HG02870 (cell line): ENCODE measurements around the gene ATF2.
A peak's percentile ranks its signal among the peaks of the same experiment; 100 is the strongest.
"Not testable (repeated sequence)": the region's sequence is repeated elsewhere in the genome, so short reads cannot be mapped to it uniquely, and the experiment has no call there.

Experiments
- ATAC-seq: cut with Tn5 transposase; IDR thresholded peaks from one replicate; pipeline ENCODE4 v1.9.1; 2021; ENCODE audit warnings: mild to moderate bottlenecking, moderate library complexity; ENCODE audit not compliant: unreplicated experiment

The ATF2 gene

DNA sequence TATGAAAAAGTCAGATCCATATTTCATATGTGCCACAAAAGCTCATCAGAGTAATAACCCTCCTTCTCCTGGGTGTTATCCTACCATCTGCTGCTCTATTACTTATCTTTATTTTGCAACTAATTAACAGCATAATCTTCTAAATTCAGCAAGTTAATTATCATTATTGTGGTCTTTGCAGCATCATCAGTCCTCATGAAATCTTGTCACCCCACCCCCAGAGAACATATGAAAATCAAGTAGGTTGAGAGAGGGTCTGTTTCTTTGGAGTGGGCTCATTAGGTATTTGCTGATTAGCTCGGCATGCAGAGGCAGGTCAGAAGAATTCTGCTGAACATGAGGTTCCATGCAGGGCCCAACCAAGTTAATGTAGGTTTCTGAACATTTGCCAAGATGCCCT, 64.8 kb downstream of the ATF2 start:
- ATAC-seq = no peak

DNA sequence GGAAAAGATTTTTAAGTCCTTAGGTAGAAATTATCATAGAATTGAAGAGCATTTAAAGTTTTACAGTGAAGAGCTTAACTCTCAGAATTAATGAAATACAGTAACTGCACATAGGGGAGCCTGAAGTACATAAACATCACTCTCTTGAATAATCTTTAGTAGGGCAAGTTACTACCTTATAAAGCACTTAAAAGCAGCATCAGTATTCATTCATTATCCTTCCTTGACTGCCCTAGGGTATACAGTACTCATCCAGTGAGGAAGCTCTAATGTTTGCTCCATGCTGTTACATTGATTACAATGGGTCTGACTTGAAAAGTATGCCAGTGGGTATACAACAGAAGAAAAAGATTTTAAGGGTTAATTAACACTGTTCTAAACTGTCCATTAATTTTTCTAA, 66.5 kb downstream of the ATF2 start:
- ATAC-seq = no peak

DNA sequence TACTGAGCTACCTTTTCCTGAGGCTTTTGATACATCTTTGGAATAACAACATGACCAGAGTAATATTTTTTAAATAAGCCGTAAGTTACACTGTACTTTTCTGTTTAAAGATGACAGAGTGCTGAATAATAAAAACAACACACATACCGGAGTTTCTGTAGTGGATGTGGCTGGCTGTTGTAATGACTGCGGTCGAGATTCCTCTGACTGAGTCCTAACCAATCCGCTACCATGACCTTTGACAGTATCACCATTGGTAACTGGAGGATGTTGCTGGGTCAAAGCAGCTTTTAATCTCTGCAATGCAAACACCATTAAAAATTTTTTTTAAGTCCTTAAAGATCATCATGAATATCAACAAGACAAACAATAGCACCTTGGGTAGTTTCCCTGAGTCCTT, 70.7 kb downstream of the ATF2 start:
- ATAC-seq = no peak

DNA sequence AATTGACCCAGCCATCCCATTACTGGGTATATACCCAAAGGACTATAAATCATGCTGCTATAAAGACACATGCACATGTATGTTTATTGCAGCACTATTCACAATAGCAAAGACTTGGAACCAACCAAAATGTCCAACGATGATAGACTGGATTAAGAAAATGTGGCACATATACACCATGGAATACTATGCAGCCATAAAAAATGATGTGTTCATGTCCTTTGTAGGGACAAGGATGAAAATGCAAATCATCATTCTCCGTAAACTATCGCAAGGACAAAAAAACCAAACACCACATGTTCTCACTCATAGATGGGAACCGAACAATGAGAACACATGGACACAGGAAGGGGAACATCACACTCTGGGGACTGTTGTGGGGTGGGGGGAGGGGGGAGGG, 83.9 kb downstream of the ATF2 start:
- not testable (repeated sequence) for ATAC-seq

DNA sequence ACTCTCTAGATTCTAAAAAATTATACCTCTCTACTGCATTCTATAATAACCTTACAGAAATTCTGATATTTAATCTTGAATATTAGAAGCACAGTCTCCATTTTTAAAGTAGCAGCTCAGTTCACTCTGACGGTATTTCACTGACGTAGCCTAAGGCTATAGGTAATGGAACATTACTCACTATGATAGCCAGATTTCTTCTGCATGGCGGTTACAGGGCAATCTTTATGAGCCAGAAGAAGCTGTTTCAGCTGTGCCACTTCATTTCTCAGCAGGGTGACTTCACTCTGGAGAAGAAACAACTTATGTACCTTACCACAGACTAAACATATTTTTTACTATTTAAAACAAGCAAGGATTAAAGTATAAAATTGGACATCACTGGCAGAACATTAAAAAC, 87.5 kb downstream of the ATF2 start:
- no peak for ATAC-seq

DNA sequence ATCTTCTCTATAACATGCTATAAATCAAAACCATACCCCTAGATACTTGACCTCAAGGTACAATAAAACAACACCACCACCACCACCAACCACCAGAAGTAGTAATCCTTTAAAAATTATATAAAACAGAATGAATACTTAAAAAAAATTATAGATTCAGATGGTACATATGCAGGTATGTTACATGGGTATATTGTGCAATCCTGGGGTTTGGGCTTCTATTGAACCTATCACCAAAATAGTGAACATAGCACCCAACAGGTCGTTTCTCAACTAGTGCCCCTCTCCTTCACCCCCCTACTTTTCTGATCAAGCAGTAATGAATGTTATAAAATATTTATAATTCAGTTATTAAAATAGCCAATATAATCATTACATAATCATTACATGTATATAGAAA, 91.7 kb downstream of the ATF2 start:
- ATAC-seq = no peak

DNA sequence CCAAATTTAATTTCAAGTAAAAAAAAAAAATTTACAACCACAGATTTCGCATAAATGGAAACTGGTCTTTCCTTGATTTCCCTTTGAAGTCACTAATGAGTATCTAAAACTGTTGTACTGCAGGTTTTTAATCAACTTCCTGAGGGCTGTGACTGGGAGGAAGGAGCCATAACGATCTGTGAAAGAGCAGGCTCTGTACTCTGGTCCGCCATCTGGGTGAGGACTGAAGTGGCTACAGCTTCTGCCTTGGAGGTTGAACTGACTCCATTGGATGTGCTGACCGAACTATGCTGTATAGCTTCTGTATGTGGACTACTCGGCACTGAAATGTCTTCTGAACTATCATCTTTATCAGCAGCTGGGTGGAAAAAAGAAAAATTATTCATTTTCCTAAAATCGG, 93.5 kb downstream of the ATF2 start:
- no peak for ATAC-seq

DNA sequence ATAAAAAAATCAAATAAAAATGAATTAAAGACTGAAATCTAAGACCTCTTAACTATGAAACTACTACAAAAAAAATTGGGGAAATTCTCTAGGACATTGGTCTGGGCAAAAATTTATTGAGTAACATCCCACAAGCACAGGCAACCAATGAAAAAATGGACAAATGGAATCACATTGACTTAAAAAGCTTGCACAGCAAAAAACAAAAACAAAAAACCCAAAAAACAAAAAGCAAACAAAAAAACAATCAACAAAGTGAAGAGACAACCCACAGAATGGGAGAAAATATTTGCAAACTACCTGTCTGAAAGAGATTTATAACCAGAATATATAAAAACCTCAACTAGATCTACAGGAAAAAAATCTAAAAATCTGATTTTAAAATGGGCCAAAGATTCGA, 99.5 kb downstream of the ATF2 start:
- ATAC-seq = no peak

DNA sequence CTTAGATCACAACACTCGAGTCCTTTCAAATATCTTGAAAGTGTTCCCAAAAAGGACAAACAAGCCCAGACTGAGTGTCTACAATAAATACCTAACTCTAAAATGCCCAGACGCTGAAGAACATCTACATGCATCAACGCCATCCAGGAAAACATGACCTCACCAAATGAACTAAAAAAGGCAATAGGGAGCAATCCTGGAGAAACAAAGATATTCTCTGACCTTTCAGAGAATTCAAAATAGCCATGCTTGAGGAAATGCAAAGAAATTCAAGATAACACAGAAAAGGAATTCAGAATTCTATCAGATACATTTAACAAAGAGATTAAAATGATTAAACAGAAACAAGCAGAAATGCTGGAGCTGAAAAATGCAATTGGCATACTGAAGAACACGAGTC, 101.6 kb downstream of the ATF2 start:
- ATAC-seq = no peak

DNA sequence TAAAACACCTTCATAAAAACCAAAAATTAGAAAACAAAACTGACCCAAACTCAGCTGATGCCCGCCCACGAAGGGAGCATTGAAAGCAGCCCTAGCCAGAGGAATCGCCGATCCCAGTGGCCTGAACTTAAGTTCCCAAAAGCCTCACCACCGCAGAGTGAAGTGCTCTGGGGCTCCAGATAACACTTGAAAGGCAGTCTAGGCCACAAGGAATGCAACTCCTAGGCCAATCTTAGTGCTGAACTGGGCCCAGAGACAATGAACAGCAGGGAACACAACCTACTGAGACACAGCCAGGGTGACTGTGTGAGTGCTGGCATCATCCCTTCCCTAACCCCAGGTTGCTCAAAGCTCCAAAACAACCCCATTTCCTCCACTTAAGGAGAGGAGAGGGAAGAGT, 103.2 kb downstream of the ATF2 start:
- no peak for ATAC-seq

DNA sequence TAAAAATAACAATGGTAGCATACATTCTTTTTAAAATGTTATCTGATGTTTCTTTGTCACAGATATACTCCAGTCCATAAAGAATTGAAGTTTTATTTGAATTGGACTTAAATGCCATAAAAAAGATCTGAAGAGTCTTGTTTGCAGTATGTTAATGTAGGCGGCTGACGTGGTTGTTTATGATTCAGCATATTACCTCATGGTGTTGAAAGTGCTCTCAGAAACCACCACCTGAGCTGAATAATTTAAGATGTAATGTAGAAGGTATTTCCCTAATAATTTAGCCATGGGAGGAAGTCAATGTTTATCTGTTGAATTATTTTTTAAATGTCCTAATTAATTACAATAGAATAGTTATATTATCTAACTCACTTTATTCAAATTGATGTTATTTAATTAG, 104.3 kb downstream of the ATF2 start:
- no peak for ATAC-seq

DNA sequence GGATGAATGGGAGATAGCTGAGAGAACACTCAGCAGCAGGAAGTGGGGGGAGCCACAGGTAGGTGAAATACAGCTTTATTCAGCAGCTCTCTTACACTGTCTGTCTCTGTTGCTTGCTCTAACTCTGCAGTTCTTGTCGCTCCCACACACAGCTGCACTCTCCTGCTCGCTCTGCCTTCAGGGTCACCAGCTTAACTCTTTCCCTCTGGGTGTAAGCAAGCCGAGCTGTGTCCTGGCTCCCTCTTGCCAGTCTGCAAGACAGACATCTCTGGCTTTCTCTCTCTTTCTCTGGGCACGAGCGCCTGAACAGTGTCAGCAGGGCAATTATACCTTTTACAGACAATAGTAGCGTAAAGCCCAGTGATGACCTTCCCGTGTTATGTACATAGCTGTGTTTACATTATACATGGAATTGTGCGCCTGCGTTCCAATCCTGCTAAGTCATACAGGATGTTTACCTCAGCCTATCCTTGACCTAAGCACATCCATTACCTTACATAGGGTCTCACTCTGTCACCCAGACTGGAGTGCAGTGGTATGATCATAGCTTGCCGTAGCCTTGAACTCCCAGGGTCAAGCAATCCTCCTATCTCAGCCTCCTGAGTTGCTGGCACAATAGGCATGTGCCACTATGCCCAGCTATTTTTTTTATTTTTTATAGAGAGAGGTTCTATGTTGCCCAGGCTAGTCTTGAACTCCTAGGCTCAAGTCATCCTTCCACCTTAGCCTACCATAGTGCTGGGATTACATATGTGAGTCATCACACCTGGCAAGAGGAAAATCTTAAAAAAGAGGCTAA, 105.0 kb downstream of the ATF2 start:
- no peak for ATAC-seq

DNA sequence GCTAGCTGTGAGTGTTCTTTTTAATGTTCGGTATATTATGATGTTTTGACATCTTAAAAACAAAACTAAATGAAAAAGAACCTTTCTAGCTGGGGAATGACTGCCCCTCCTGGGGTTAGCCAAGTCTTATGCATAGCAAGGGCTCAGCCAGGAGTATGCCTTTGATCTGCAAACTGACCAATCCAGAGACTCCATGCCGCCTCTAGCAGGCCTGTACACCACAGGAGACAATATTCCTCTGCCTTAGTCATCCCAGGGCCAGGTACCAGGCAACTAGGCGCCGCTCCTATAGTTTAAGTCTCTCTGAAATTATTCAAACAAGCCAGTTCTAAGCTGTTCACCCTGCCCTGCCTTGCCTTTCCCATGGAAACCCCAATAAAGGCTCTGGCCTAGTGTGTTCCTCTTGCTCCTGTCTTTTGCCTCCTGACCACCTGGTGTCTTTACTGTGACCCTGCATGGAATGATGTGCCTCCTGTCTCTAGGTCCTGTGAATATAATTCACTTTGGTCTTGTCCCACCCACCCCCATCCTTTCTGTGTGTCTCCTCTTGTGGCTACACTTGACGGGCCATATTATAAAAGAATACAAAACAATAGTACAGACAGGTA, 110.8 kb downstream of the ATF2 start:
- ATAC-seq = no peak

DNA sequence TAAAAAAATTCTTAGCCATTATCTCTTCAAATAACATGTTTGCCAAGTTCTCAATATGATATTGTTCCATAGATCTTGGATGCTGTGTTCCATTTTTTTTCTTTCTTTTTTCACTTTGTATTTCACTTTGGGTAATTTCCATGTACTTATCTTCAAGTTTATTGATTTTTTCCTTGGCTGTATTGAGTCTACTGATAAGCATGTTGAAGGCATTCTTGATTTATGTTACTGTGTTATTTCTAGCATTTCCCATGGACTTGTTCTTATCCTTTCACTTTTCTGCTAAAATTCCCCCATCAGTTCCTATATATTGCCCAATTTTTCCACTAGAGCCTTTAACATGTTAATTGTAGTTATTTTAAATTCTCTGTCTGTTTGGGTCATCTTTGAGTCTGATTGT, 112.0 kb downstream of the ATF2 start:
- no peak for ATAC-seq

DNA sequence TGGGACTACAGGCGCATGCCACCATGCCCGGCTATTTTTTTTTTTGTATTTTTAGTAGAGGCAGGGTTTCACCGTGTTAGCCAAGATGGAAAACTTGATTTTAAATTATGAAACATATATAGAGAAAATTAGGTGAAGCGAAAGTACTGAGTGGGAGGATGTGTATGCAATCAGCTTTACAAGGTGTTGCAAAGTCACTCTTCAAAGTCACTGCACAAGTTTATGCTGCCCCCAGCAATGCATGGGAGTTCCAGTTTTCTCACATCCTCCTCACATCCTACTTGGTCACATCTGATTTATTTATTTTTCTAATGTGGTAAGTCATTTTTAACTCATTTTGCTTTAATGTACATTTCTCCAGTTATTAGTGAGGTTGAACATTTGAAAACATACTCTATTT, 113.7 kb downstream of the ATF2 start:
- peak; percentile 57 for ATAC-seq

DNA sequence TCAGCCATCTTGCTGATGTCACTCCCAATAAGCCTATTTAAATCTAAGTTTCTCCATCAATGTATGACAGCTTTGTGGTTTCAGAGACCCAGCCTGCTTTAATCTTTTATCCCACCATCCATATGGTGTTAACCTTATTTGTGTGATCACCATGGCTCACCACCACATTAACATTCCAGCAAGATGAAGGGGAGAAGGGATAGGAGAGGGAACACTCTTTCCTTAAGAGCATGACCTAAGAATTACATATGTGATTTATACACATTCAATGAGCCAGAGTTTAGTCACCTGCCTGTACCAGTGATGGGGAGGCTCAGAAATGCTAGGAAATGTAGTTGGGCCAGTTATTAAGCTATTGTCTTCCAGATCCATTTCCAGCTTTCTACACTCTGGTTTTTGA, 118.3 kb downstream of the ATF2 start:
- no peak for ATAC-seq

DNA sequence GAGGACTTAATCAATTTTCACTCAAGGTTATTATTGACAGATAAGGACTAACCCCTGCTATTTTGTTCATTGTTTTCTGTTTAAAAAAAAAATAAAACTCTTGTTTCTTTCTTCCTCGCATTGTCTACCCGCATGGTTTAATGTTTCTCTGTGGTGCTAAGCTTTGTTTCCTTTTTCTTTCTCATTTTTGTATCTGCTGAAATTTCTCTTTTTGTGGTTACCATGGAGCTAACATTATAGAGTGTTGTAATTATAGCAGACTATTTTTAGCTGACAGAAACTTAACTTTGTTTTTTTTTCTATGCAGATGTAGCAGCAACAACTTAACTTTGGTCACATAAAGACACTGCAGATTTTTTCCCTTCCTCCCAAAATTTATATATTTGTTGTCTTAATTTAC, 119.7 kb downstream of the ATF2 start:
- ATAC-seq = peak; percentile 75

DNA sequence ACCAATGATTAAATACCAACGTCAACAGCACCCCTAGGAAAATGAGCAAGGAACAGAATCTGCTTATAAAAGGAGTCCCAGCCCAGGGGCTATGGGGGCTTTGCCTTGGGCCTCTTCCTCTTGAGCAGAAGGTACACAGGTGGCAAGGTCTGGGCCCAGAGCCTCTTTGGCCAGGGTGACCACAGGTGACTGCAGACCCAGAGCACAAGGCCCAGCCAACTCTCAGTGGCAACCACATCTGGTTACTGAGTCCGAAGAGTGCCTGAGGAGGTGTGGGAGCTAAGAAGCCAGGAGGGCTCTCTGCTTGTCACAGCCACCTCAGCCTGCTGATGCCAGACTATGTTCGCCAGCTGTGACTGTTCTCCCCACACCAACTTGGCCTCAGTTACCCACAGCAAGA, 128.5 kb downstream of the ATF2 start:
- ATAC-seq = no peak

DNA sequence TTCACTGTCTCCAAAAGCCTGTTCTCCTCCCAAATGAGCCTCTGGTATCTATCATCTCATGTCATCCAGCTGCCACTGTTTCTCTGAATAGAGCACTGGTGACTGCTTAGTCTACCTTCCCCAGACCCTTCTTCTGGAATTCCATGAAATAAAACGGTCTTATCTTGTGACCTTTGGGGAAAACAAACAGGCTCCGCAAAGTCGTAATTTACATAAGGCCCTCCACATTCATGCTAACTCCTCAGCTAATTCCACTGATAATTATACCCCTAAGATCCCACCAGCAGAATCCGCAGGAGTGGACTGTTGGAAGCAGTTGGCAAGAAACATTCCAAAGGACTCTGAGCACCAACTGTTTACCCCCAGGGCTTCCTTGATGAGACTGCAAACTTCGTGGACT, 129.0 kb downstream of the ATF2 start:
- no peak for ATAC-seq

DNA sequence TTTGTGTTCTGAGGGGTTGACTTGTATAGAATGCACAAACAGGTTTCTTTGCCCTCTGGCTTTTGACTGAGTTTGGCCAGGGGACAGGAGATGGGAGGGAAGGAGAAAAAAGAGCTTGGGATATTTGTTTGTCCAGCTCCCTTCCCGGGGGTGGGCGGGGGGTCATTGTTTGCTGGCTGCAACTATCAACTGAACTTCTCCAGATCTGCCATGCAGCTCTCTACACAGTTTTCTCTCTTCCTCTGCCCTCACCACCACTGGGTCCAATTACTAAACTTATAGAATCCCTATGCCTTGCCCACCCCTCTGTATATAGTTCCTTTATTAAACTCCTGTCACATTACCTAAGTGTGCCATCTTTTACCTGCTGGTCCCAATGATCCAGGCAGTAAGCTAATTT, 130.1 kb downstream of the ATF2 start:
- ATAC-seq = no peak

DNA sequence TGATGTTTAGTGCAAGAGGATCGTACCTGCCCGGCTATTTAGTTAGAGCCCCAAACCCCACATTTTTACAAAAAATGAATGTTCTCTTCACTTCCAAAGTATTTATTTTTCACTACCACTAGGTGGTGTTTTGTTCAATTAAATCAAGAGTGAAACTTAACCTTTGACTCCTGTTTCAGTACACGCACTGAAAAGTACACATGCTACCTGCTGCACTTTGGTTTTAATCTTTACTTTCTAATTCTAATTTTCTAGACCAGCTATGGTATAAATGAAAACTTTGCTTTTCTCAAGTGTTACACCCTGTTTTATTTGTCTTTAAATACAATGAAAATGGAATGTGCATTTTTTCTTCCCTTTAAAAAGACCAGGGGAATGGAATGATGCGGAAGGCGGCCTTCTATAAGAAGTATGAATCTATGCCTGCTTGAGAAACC, 131.4 kb downstream of the ATF2 start:
- ATAC-seq = no peak

DNA sequence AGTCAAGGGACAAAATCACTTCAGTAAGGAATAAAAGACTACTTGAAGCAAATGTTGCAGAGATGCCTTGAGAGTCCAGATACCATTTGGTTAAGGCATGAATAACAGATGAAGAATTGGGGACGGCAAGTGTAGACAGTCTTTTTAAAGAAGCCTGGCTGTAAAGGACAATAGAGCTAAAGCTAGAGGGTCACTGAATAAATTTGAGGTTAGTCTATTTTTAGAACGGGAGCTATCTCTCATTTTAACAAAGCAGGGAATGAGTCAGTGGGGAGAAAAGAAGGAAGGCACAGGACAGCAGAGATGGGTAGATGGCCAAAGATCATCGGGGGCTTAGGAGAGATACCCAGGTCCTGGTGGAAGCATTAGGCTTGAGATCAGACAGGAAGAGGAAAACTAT, 132.2 kb downstream of the ATF2 start:
- ATAC-seq = no peak

DNA sequence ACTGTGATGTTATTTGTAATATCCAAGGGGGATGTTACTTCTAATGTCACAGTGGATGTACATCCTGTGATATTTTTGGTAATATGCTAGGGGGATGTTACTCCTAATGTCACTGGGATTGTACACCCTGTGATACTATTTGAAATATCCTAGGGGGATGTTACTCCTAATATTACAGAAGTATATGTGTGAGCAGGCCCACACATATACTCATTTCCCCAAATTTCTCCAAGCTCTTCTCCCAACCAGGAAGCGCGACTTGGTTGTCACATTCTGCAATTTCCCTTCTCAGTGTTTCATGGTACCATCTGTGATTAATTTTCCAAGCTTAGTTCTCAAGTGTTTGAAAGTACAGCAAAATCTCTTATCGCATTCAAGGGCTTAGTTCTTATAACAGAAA, 133.3 kb downstream of the ATF2 start:
- no peak for ATAC-seq
